K562 (cell line): Measurements from ENCODE around the gene TMF1. TPM values are rescaled to one million over a fixed set of nuclear protein-coding genes. Genes with fewer than 3 reads are reported as not detected.

Experiments used
- ATAC-seq: fragments of 200-7000 bp; cut with Tn5 transposase; 3 replicates; pipeline ENCODE4 v1.9.1; 2020; ENCODE audit warnings: moderate library complexity
- BruUV-seq: library from RNA; stranded (reverse); fragments of 400-500 nt; replicated peaks from 2 replicates; lab custom pipeline; 2021; lab: Mats Ljungman, UMichigan
- CTCF ChIA-PET: fragments of 300-600 bp; formaldehyde crosslinking; extraction: SDS; loops from one replicate; lab custom pipeline; 2021; ENCODE audit warnings: low intra/inter-chr PET ratio; lab: Yijun Ruan, JAX
- POLR2A ChIA-PET: fragments of 300-600, 350-650 bp; sonication (Branson Sonifier 250); formaldehyde crosslinking; extraction: SDS; loops from one replicate; lab custom pipeline; 2021; ENCODE audit warnings: antibody characterized with exemption, inconsistent platforms; lab: Yijun Ruan, JAX
- DNase-seq, 4 experiments: peaks; one replicate each; pipeline versions ENCODE4 v3.0.0 to v3.0.0-alpha.2; 2011 to 2018; ENCODE audit warnings: low spot score in 3 of 4, mixed read lengths in 3 of 4; ENCODE audit errors: extremely low read depth in 1 of 4
- FAIRE-seq: peaks from 2 replicates; lab custom pipeline; 2011; peaks lifted over from hg19 to GRCh38; lab: Jason Lieb, UNC
- H2AFZ ChIP-seq: 2 replicates; pipeline ENCODE4 v1.6.0; 2011; ENCODE audit warnings: low read depth, low read length, control low read depth, inconsistent platforms
- H3K27ac ChIP-seq: fragments of 200-600 bp; 3 replicates; pipeline ENCODE4 v1.8.0; 2011; ENCODE audit warnings: low read depth, mild to moderate bottlenecking, control low read depth, inconsistent platforms, low read length, moderate library complexity, mixed read lengths; ENCODE audit errors: extremely low read depth
- H3K27me3 ChIP-seq, 2 experiments: fragments of 300-600 bp in 1 of 2; 2 replicates in 1 of 2; 3 replicates in 1 of 2; pipeline versions ENCODE4 v1.6.0 to v1.8.0; 2011; ENCODE audit warnings: inconsistent platforms in 2 of 2, low read length in 2 of 2, mild to moderate bottlenecking in 1 of 2, mixed read lengths in 1 of 2, moderate library complexity in 1 of 2; ENCODE audit not compliant: control insufficient read depth in 2 of 2, insufficient read depth in 2 of 2
- H3K36me3 ChIP-seq: fragments of 300-600 bp; 3 replicates; pipeline ENCODE4 v1.8.0; 2011; ENCODE audit warnings: mild to moderate bottlenecking, low read length, inconsistent platforms; ENCODE audit not compliant: control insufficient read depth, insufficient read depth
- H3K4me1 ChIP-seq, 2 experiments: fragments of 200-600 bp in 1 of 2; replicated peaks in 1 of 2; 2 replicates in 1 of 2; 3 replicates in 1 of 2; pipeline versions ENCODE4 v1.5.1 to v1.8.0; 2011; ENCODE audit warnings: inconsistent platforms in 2 of 2, low read length in 2 of 2, mild to moderate bottlenecking in 1 of 2, mixed read lengths in 1 of 2, moderate library complexity in 1 of 2; ENCODE audit not compliant: control insufficient read depth in 2 of 2, insufficient read depth in 2 of 2
- H3K4me2 ChIP-seq: 2 replicates; pipeline ENCODE4 v1.6.1; 2011; ENCODE audit warnings: low read length, control low read depth, inconsistent platforms, mixed read lengths; ENCODE audit not compliant: insufficient read depth
- H3K4me3 ChIP-seq: fragments of 200-600 bp; sonication (generic), shearing (Covaris generic); 2 replicates; pipeline ENCODE4 v1.5.1; 2016; ENCODE audit warnings: control low read depth, inconsistent platforms
- H3K79me2 ChIP-seq: fragments of 200-600 bp; 3 replicates; pipeline ENCODE4 v1.8.0; 2011; ENCODE audit warnings: low read length, inconsistent platforms; ENCODE audit not compliant: control insufficient read depth, insufficient read depth
- H3K9ac ChIP-seq, 2 experiments: 2 replicates each; pipeline versions ENCODE4 v1.6.0 to v1.6.1; 2011; ENCODE audit warnings: low read depth in 2 of 2, low read length in 2 of 2, control low read depth in 1 of 2, inconsistent platforms in 1 of 2, mild to moderate bottlenecking in 1 of 2, mixed read lengths in 1 of 2; ENCODE audit not compliant: insufficient read depth in 1 of 2
- H3K9me1 ChIP-seq: one replicate; pipeline ENCODE4 v1.6.0; 2011; ENCODE audit warnings: inconsistent platforms, mild to moderate bottlenecking, low read length, moderate library complexity; ENCODE audit not compliant: control insufficient read depth, insufficient read depth
- H3K9me3 ChIP-seq: replicated peaks from 2 replicates; pipeline ENCODE4 v1.5.1; 2011; ENCODE audit warnings: low read depth, low read length, inconsistent platforms; ENCODE audit not compliant: control insufficient read depth, insufficient read depth
- H4K20me1 ChIP-seq: replicated peaks from 2 replicates; pipeline ENCODE4 v1.6.1; 2011; ENCODE audit warnings: low read length, inconsistent platforms, mixed read lengths; ENCODE audit not compliant: control insufficient read depth, insufficient read depth
- CTCF ChIP-seq, 3 experiments: IDR thresholded peaks in 2 of 3; conservative IDR thresholded peaks in 1 of 3; 2 replicates each; pipeline ENCODE4 v1.5.1; 2011 to 2012; ENCODE audit warnings: low read length in 3 of 3, mild to moderate bottlenecking in 3 of 3, control low read depth in 2 of 3, improper control_type of control experiment in 1 of 3, inconsistent platforms in 1 of 3, low read depth in 1 of 3, mixed read lengths in 1 of 3, moderate library complexity in 1 of 3; ENCODE audit not compliant: insufficient read depth in 2 of 3
- DNMT1 ChIP-seq: fragments of 450-650 bp; IDR thresholded peaks from 2 replicates; pipeline ENCODE4 v1.6.1; 2016; ENCODE audit warnings: antibody characterized with exemption, mild to moderate bottlenecking
- ELF2 ChIP-seq: fragments of 250-450 bp; sonication (Bioruptor Pico); IDR thresholded peaks from 2 replicates; pipeline ENCODE4 v1.5.0; 2021; ENCODE audit warnings: mild to moderate bottlenecking
- HDAC8 ChIP-seq: fragments of 450-650 bp; IDR thresholded peaks from 2 replicates; pipeline ENCODE4 v1.6.1; 2016; ENCODE audit warnings: mild to moderate bottlenecking, missing genetic modification characterization, moderate library complexity, missing compliant biosample characterization
- HNRNPK ChIP-seq: fragments of 200-400 bp; formaldehyde crosslinking; IDR thresholded peaks from one replicate; pipeline ENCODE4 v1.6.1; 2018; ENCODE audit warnings: mild to moderate bottlenecking, low read depth, low read length; ENCODE audit not compliant: poor library complexity, severe bottlenecking
- KLF6 ChIP-seq: fragments of 250-450 bp; sonication (Bioruptor Pico); IDR thresholded peaks from 2 replicates; pipeline ENCODE4 v1.4.0; 2020; ENCODE audit warnings: mild to moderate bottlenecking, moderate library complexity, borderline replicate concordance
- MAFF ChIP-seq: IDR thresholded peaks from 2 replicates; pipeline ENCODE4 v1.6.1; 2012; ENCODE audit warnings: low read length, improper control_type of control experiment
- MXD1 ChIP-seq: fragments of 250-450 bp; sonication (Bioruptor Pico); IDR thresholded peaks from 2 replicates; pipeline ENCODE4 v1.8.0; 2021; ENCODE audit warnings: borderline replicate concordance, mild to moderate bottlenecking, moderate library complexity; ENCODE audit not compliant: poor library complexity, severe bottlenecking
- NR4A1 ChIP-seq, 2 experiments: fragments of 250-450 bp in 1 of 2; fragments of 450-650 bp in 1 of 2; sonication (Bioruptor Pico) in 1 of 2; IDR thresholded peaks; 2 replicates each; pipeline versions ENCODE4 v1.4.0 to v1.6.1; 2016 to 2020; ENCODE audit warnings: mild to moderate bottlenecking in 2 of 2, missing compliant biosample characterization in 1 of 2, missing genetic modification characterization in 1 of 2, moderate library complexity in 1 of 2
- PTBP1 ChIP-seq: fragments of 200-400 bp; formaldehyde crosslinking; IDR thresholded peaks from 2 replicates; pipeline ENCODE4 v1.6.1; 2017; ENCODE audit warnings: low read depth, low read length
- PURB ChIP-seq: sonication (generic); formaldehyde crosslinking; IDR thresholded peaks from 2 replicates; pipeline ENCODE4 v1.9.0; 2021; ENCODE audit warnings: low read depth, mild to moderate bottlenecking, missing genetic modification reagents
- SNRNP70 ChIP-seq: fragments of 200-400 bp; formaldehyde crosslinking; optimal IDR thresholded peaks from 2 replicates; pipeline ENCODE3; 2017; ENCODE audit warnings: low read depth, low read length
- XRCC3 ChIP-seq: fragments of 450-650 bp; IDR thresholded peaks from 2 replicates; pipeline ENCODE4 v1.6.1; 2017; ENCODE audit warnings: mild to moderate bottlenecking, moderate library complexity
- XRCC4 ChIP-seq: IDR thresholded peaks from one replicate; pipeline ENCODE4 v1.6.1; 2011; ENCODE audit not compliant: insufficient read depth, insufficient read length; ENCODE audit errors: extremely low read depth
- ZBED1 ChIP-seq: IDR thresholded peaks from 2 replicates; pipeline ENCODE4 v1.6.1; 2014
- ZNF212 ChIP-seq: fragments of 450-650 bp; formaldehyde crosslinking; IDR thresholded peaks from 2 replicates; pipeline ENCODE4 v1.4.0; 2020; ENCODE audit warnings: mild to moderate bottlenecking
- ZNF431 ChIP-seq: sonication (generic); formaldehyde crosslinking; IDR thresholded peaks from 2 replicates; pipeline ENCODE4 v1.8.0; 2022; ENCODE audit warnings: mild to moderate bottlenecking, missing genetic modification reagents
- ZNF551 ChIP-seq: fragments of 250-450 bp; sonication (Bioruptor Pico); IDR thresholded peaks from 2 replicates; pipeline ENCODE4 v1.5.0; 2021; ENCODE audit warnings: mild to moderate bottlenecking, moderate library complexity
- ZNF780A ChIP-seq: fragments of 250-450 bp; sonication (Bioruptor Pico); IDR thresholded peaks from 2 replicates; pipeline ENCODE4 v1.5.0; 2021; ENCODE audit warnings: mild to moderate bottlenecking
- WGBS: fragments of 100-300 bp; shearing (Covaris generic); methylation state at CpG from one replicate; pipeline ENCODE4 v1.1.6; 2016; ENCODE audit warnings: low coverage, mixed read lengths; ENCODE audit not compliant: insufficient coverage; ENCODE audit errors: missing lambda C conversion rate; 5-methylcytosine and 5-hydroxymethylcytosine counted together
- in situ Hi-C: fragments of 300-500 bp; cut with MboI; formaldehyde crosslinking; loops from 4 replicates; pipeline ENCODE4 v1.15.0; 2018; ENCODE audit warnings: inconsistent platforms, mixed read lengths
- intact Hi-C: fragments of 100-400 bp; cut with micrococcal nuclease; formaldehyde crosslinking; loops from 2 replicates; pipeline ENCODE4 v1.14.2; 2022
- polyA plus RNA-seq, 8 experiments: library from polyadenylated mRNA; depleted of rRNA in 4 of 8; stranded (reverse) in 5 of 8; unstranded in 3 of 8; fragments of >200 nt; fragmentation: Nextera tagmentation in 2 of 8; fragmentation: Illumina TruSeq in 1 of 8; extraction: Ambion mirVana in 2 of 8; extraction: Trizol in 1 of 8; gene quantifications; 2 replicates each; pipeline versions ENCODE4 v1.2.1 to v1.2.3, GENCODE V29; 2011 to 2014; ENCODE audit warnings: inconsistent platforms in 1 of 8, missing spikeins in 1 of 8
- total RNA-seq, 7 experiments: library from RNA; depleted of rRNA in 6 of 7; stranded (reverse); fragments of >200 nt in 6 of 7; fragmentation: Illumina TruSeq in 2 of 7; extraction: Trizol in 2 of 7; gene quantifications; 2 replicates each; pipeline versions ENCODE4 v1.2.1 to v1.2.3, GENCODE V29; 2011 to 2021; ENCODE audit warnings: low replicate concordance in 1 of 7

The TMF1 gene
- total and polyA plus RNA-seq, 9 of the 15 experiments (the other 6 are each of a cell fraction or from before 2014, with no cell fraction given) = 3.1 to 13.9 (median 10.3) TPM

- POLR2A ChIA-PET = interaction anchor here (1.0 kb wide), 1 partner anchor 13 kb away, joined by 3 read pairs; the partner anchor contains the start of gene ARL6IP5
- no peak for ATAC-seq
- H3K27me3 ChIP-seq = no peaks in the 10 kb centered on the region
- FAIRE-seq = no peak
- no peak overlapping the region for H3K4me3 ChIP-seq
- no peak for DNase-seq
- H4K20me1 ChIP-seq = no peaks in the 10 kb centered on the region
- H3K9ac ChIP-seq = no peak overlapping the region
- BruUV-seq = no TSS peak
- no peak overlapping the region for H3K27ac ChIP-seq
- H3K79me2 ChIP-seq = no peaks in the 10 kb centered on the region
- no peak overlapping the region for H3K4me2 ChIP-seq
- H3K9me3 ChIP-seq = no peaks in the 10 kb centered on the region
- H2AFZ ChIP-seq = no peak overlapping the region
- intact Hi-C loops = no loop called here
- no peak for TF ChIP-seq PURB
- TF ChIP-seq ZBED1 = no peak
- no peak for TF ChIP-seq SNRNP70
- TF ChIP-seq KLF6 (CRISPR knock-in tag) = no peak
- no peak for TF ChIP-seq XRCC4
- TF ChIP-seq DNMT1 = no peak
- TF ChIP-seq MXD1 (CRISPR knock-in tag) = no peak
- TF ChIP-seq XRCC3 = no peak
- TF ChIP-seq ELF2 (CRISPR knock-in tag) = no peak
- no peak for TF ChIP-seq NR4A1 (CRISPR knock-in tag; IDR thresholded peaks at IDR 0.05)
- TF ChIP-seq NR4A1 (tag; IDR thresholded peaks at IDR 0.05) = no peak
- no peak for TF ChIP-seq HNRNPK
- no peak for TF ChIP-seq HDAC8 (tag)
- TF ChIP-seq MAFF = no peak
- TF ChIP-seq ZNF431 = no peak
- TF ChIP-seq PTBP1 = no peak
- no peak for TF ChIP-seq ZNF212 (CRISPR knock-in tag)
- no peak for TF ChIP-seq ZNF780A (CRISPR knock-in tag)
- no peak for TF ChIP-seq CTCF (IDR thresholded peaks at IDR 0.05 in 2 of 3, conservative IDR thresholded peaks at IDR 0.05 in 1 of 3; ENCODE audit: insufficient read depth in 2 of 3, low read depth in 1 of 3, low read length in 3 of 3)
- no peak for TF ChIP-seq ZNF551 (CRISPR knock-in tag)
- in situ Hi-C loops = no loop called here
- 67% methylated on average over 5 of the region's 9 CpGs for WGBS
- H3K9me1 ChIP-seq = no peaks in the 10 kb centered on the region
- peaks cover 5% of the 10 kb centered on the region; the same call in 1 of the 3 replicates for H3K36me3 ChIP-seq
- H3K4me1 ChIP-seq = peaks cover 0 to 3% of the 10 kb centered on the region in 2 experiments; a peak in 4 of 5 replicates
- CTCF ChIA-PET = no interaction called here
Observed at GRCh38 chr3:69097407-69098086, 45.4 kb upstream of the TMF1 start.
